ENCODE measurements around the gene TRAPPC10. TPM values are rescaled to one million over a fixed set of nuclear protein-coding genes. Genes with fewer than 3 reads are reported as not detected.

TRAPPC10 gene
- total and polyA plus RNA-seq, 2 donors (not counting 1 experiment from before 2014, with no cell fraction given) = 15.4 to 22.0 TPM

GRCh38 chr21:43969115-43969444 lies 43.0 kb upstream of the TRAPPC10 start:
- DNase-seq (ENCODE audit: low read depth in 2 of 2) = no peak

GRCh38 chr21:43970551-43970950 lies 41.6 kb upstream of the TRAPPC10 start:
- no peaks in the 10 kb centered on the region for H3K27me3 ChIP-seq (ENCODE audit: control insufficient read depth, insufficient read depth, low read length)
- H3K4me3 ChIP-seq (replicated peaks in 1 of 4; ENCODE audit: control extremely low read depth in 1 of 4, insufficient read depth in 1 of 4, low read depth in 3 of 4, low read length in 4 of 4) = no peak overlapping the region
- no peaks in the 10 kb centered on the region for H3K4me1 ChIP-seq (ENCODE audit: control insufficient read depth, extremely low read depth, insufficient read depth, low read length)
- no peak overlapping the region for H3K27ac ChIP-seq (ENCODE audit: insufficient read depth, low read length)
- no peak overlapping the region for H3K9ac ChIP-seq (ENCODE audit: insufficient read depth, low read length)
- no peak overlapping the region for H2AFZ ChIP-seq (ENCODE audit: low read length)
- H3K4me2 ChIP-seq (ENCODE audit: extremely low read depth, insufficient read depth, low read length) = no peak overlapping the region
- H3K9me3 ChIP-seq (ENCODE audit: control insufficient read depth, insufficient read depth, low read depth, low read length) = no peaks in the 10 kb centered on the region
- no peaks in the 10 kb centered on the region for H3K79me2 ChIP-seq (ENCODE audit: control insufficient read depth, insufficient read depth, low read length)
- no peak for DNase-seq (ENCODE audit: low read depth in 2 of 2)
- no peaks in the 10 kb centered on the region for H4K20me1 ChIP-seq (ENCODE audit: control insufficient read depth, extremely low read depth, insufficient read depth, low read length)
- no peak for TF ChIP-seq EZH2 (IDR thresholded peaks at IDR 0.05; ENCODE audit: low read length, missing control alignments)
- TF ChIP-seq CTCF (conservative IDR thresholded peaks at IDR 0.05 in 1 of 2, IDR thresholded peaks at IDR 0.05 in 1 of 2; ENCODE audit: low read depth in 1 of 2, low read length in 2 of 2) = no peak
- peaks cover 11% of the 10 kb centered on the region for H3K36me3 ChIP-seq (ENCODE audit: control insufficient read depth, insufficient read depth, low read length)

More at GRCh38 chr21:43969115-43969444, 43.0 kb upstream of the TRAPPC10 start:
- H2AFZ ChIP-seq (ENCODE audit: low read length) = no peak overlapping the region
- no peak overlapping the region for H3K9ac ChIP-seq (ENCODE audit: insufficient read depth, low read length)
- no peak overlapping the region for H3K4me3 ChIP-seq (replicated peaks in 1 of 4; ENCODE audit: control extremely low read depth in 1 of 4, insufficient read depth in 1 of 4, low read depth in 3 of 4, low read length in 4 of 4)
- no peak overlapping the region for H3K27ac ChIP-seq (ENCODE audit: insufficient read depth, low read length)
- no peaks in the 10 kb centered on the region for H3K27me3 ChIP-seq (ENCODE audit: control insufficient read depth, insufficient read depth, low read length)
- no peaks in the 10 kb centered on the region for H4K20me1 ChIP-seq (ENCODE audit: control insufficient read depth, extremely low read depth, insufficient read depth, low read length)
- TF ChIP-seq CTCF (conservative IDR thresholded peaks at IDR 0.05 in 1 of 2, IDR thresholded peaks at IDR 0.05 in 1 of 2; ENCODE audit: low read depth in 1 of 2, low read length in 2 of 2) = no peak
- TF ChIP-seq EZH2 (IDR thresholded peaks at IDR 0.05; ENCODE audit: low read length, missing control alignments) = no peak
- no peak overlapping the region for H3K4me2 ChIP-seq (ENCODE audit: extremely low read depth, insufficient read depth, low read length)
- no peaks in the 10 kb centered on the region for H3K79me2 ChIP-seq (ENCODE audit: control insufficient read depth, insufficient read depth, low read length)
- H3K4me1 ChIP-seq (ENCODE audit: control insufficient read depth, extremely low read depth, insufficient read depth, low read length) = no peaks in the 10 kb centered on the region
- H3K9me3 ChIP-seq (ENCODE audit: control insufficient read depth, insufficient read depth, low read depth, low read length) = no peaks in the 10 kb centered on the region
- peaks cover 11% of the 10 kb centered on the region for H3K36me3 ChIP-seq (ENCODE audit: control insufficient read depth, insufficient read depth, low read length)

DNA sequence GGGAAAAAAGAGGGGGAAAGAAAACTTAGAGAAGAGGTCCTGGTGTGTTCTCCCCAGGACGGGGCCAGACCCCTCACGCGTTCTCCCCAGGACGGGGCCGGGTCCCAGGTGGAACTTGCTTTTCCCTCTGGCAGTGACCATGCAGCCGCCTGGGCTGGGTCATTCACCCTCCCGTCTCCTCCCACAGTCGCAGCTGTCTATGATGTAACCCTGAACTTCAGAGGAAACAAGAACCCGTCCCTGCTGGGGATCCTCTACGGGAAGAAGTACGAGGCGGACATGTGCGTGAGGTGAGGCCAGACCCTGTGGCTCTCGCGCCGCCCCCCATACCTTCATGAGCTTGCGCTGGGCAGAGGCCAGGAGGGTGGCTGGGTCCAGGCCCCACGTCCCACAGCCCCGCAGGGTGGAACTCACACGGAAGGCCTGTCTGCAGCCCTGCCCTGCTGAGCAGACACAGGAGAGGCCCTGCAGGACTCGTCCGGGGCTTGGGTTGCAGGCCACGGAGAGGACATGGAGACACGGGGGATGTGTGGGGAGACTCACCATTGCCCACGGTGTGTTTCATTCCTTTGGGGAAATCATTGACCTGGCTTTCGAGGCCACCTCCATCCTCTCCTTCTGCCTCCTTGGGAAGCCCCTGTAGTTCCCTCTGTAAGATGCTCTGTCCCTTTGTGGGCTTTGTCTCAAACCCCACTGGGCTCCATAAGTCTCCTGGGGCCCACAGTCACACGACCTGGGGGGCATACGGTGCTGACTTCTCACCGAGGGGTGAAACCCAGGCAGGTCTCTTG lies 40.7 kb upstream of the TRAPPC10 start:
- Histone ChIP-seq H3K4me3 (replicated peaks in 1 of 4; ENCODE audit: control extremely low read depth in 1 of 4, insufficient read depth in 1 of 4, low read depth in 3 of 4, low read length in 4 of 4) (no peak overlapping the region), H3K36me3 (ENCODE audit: control insufficient read depth, insufficient read depth, low read length) (peaks cover 10% of the 10 kb centered on the region), H3K9ac (ENCODE audit: insufficient read depth, low read length) (no peak overlapping the region), H3K27ac (ENCODE audit: insufficient read depth, low read length) (no peak overlapping the region), H2AFZ (ENCODE audit: low read length) (no peak overlapping the region), H3K27me3 (ENCODE audit: control insufficient read depth, insufficient read depth, low read length) (no peaks in the 10 kb centered on the region), H4K20me1 (ENCODE audit: control insufficient read depth, extremely low read depth, insufficient read depth, low read length) (no peaks in the 10 kb centered on the region), H3K4me2 (ENCODE audit: extremely low read depth, insufficient read depth, low read length) (no peak overlapping the region), H3K4me1 (ENCODE audit: control insufficient read depth, extremely low read depth, insufficient read depth, low read length) (no peaks in the 10 kb centered on the region), H3K9me3 (ENCODE audit: control insufficient read depth, insufficient read depth, low read depth, low read length) (no peaks in the 10 kb centered on the region), H3K79me2 (ENCODE audit: control insufficient read depth, insufficient read depth, low read length) (no peaks in the 10 kb centered on the region)
- TF ChIP-seq CTCF (conservative IDR thresholded peaks at IDR 0.05 in 1 of 2, IDR thresholded peaks at IDR 0.05 in 1 of 2; ENCODE audit: low read depth in 1 of 2, low read length in 2 of 2) = no peak
- no peak for TF ChIP-seq EZH2 (IDR thresholded peaks at IDR 0.05; ENCODE audit: low read length, missing control alignments)
- no peak for DNase-seq (ENCODE audit: low read depth in 2 of 2)

All from fibroblast of lung (primary cell).